Measurements from ENCODE around the gene TMA7. TPM values are rescaled to one million over a fixed set of nuclear protein-coding genes. Genes with fewer than 3 reads are reported as not detected.

TMA7 gene
- total and polyA plus RNA-seq, 2 of the 13 experiments (the other 11 are each of a cell fraction or from before 2014, with no cell fraction given), result 100 to 486 TPM

DNA sequence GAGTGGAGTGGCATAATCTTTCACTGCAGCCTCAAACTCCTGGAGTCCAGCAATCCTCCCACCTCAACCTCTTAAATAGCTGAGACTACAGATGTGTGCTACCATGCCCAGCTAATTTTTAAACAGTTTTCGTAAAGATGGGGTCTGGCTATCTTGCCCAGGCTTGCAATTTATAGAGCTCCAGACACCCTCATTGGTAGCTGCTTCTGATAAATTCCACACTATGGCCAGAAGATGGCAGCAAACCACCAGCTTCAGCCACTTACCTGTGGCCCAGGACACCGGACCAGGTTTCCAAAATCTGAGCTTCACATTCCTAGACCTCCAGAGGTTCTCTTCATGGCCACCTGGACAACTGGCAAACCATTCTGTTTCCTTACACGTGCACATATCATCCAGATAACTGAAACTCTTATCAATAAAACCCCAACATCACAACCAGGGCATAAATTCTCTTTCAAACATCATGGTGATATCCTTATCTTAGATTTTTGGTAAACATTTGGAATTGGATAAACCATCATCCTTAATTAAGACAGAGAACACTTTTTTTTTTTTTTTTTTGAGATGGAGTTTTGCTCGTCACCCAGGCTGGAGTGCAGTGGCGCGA, 39.1 kb upstream of the TMA7 start (continued):
- TF ChIP-seq RBM22 (optimal IDR thresholded peaks at IDR 0.05; ENCODE audit: low read length) (peak; percentile 86), ZNF383 (CRISPR knock-in tag; IDR thresholded peaks at IDR 0.05; ENCODE audit: borderline replicate concordance) (no peak), NR1H2 (CRISPR knock-in tag; IDR thresholded peaks at IDR 0.05; ENCODE audit: borderline replicate concordance, low read depth) (no peak), ZNF816 (CRISPR knock-in tag; IDR thresholded peaks at IDR 0.05; ENCODE audit: borderline replicate concordance) (0 out of 2 replicates have a peak, but pooled peaks have one; percentile 27), LCORL (IDR thresholded peaks at IDR 0.05) (no peak), LCORL (CRISPR knock-in tag; IDR thresholded peaks at IDR 0.05) (0 out of 2 replicates have a peak, but pooled peaks have one; percentile 25), ZNF574 (CRISPR knock-in tag; IDR thresholded peaks at IDR 0.05) (no peak), ZNF501 (CRISPR knock-in tag; IDR thresholded peaks at IDR 0.05) (no peak), ZNF12 (CRISPR knock-in tag; IDR thresholded peaks at IDR 0.05) (no peak), ZNF670 (CRISPR knock-in tag; IDR thresholded peaks at IDR 0.05; ENCODE audit: borderline replicate concordance) (0 out of 2 replicates have a peak, but pooled peaks have one; percentile 28), CTCF (CRISPR knock-in tag; IDR thresholded peaks at IDR 0.05) (peak; percentile 85), GRHL1 (CRISPR knock-in tag; conservative IDR thresholded peaks at IDR 0.05) (no peak), RCOR2 (CRISPR knock-in tag; IDR thresholded peaks at IDR 0.05) (no peak), ZNF3 (CRISPR knock-in tag; IDR thresholded peaks at IDR 0.05) (peak; percentile 54; the same call in 1 of the 2 replicates), MTERF4 (CRISPR knock-in tag; IDR thresholded peaks at IDR 0.05) (0 out of 2 replicates have a peak, but pooled peaks have one; percentile 30), XBP1 (CRISPR knock-in tag; IDR thresholded peaks at IDR 0.05) (no peak), ZNF230 (CRISPR knock-in tag; IDR thresholded peaks at IDR 0.05) (no peak)
- TF ChIP-seq, protein P1, sequence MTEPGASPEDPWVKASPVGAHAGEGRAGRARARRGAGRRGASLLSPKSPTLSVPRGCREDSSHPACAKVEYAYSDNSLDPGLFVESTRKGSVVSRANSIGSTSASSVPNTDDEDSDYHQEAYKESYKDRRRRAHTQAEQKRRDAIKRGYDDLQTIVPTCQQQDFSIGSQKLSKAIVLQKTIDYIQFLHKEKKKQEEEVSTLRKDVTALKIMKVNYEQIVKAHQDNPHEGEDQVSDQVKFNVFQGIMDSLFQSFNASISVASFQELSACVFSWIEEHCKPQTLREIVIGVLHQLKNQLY (CRISPR knock-in tag; IDR thresholded peaks at IDR 0.05), result no peak
- TF ChIP-seq, protein P2, sequence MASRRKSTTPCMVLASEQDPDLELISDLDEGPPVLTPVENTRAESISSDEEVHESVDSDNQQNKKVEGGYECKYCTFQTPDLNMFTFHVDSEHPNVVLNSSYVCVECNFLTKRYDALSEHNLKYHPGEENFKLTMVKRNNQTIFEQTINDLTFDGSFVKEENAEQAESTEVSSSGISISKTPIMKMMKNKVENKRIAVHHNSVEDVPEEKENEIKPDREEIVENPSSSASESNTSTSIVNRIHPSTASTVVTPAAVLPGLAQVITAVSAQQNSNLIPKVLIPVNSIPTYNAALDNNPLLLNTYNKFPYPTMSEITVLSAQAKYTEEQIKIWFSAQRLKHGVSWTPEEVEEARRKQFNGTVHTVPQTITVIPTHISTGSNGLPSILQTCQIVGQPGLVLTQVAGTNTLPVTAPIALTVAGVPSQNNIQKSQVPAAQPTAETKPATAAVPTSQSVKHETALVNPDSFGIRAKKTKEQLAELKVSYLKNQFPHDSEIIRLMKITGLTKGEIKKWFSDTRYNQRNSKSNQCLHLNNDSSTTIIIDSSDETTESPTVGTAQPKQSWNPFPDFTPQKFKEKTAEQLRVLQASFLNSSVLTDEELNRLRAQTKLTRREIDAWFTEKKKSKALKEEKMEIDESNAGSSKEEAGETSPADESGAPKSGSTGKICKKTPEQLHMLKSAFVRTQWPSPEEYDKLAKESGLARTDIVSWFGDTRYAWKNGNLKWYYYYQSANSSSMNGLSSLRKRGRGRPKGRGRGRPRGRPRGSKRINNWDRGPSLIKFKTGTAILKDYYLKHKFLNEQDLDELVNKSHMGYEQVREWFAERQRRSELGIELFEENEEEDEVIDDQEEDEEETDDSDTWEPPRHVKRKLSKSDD (CRISPR knock-in tag; IDR thresholded peaks at IDR 0.05; ENCODE audit: low read depth), result no peak
